HUDEP-2 (cell line): ENCODE data around the gene DCTN2.

ENCODE experiments used
- DNase-seq, 76 experiments: peaks; one replicate each; lab custom pipeline; 2025; ENCODE audit not compliant: unreplicated experiment in 76 of 76; lab: John Stamatoyannopoulos, UW

DCTN2 gene

DNA sequence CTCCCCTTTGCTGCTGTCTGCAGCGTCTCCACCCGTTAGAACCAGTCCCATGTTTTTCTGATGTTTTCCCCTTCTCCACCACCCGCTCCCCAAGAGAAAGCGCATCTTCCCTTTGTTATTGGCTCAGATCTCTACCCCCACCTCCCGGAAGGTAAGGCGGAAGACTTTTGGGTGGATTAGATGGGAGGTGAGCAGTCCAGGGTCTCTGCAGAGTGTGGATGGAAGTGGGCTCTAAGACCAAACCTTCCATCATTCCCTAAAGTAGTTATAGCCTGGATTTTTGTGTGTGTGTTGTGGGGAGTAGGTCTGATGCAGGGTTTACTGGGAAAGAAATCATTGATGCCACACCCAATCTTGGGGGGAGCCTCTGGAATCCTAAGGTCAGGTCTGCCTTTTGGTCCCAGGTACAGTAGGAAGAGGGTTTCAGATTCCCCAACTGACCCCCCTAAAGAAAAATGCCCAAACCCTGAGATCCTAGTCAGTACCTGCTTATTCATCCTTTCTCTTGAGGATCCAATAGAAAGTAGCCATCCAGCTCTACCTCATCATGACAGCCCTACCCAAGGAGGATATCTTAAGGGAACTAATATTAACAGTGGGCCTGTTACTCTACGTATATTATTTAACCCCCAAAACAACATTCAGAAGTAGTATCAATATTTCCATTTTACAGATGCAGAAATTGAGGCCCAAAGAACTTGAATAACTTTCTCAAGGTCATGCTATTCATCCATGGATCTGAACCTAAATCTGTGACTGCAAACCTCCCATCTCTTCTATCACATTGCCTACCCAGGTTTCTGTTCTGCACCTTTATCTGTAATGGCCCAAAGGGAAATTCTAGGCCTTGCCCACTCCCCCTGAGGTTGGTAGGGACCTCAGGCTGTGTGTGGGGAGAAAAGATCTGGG, 3.9 kb upstream of the DCTN2 start:
- DNase-seq, result no peak

DNA sequence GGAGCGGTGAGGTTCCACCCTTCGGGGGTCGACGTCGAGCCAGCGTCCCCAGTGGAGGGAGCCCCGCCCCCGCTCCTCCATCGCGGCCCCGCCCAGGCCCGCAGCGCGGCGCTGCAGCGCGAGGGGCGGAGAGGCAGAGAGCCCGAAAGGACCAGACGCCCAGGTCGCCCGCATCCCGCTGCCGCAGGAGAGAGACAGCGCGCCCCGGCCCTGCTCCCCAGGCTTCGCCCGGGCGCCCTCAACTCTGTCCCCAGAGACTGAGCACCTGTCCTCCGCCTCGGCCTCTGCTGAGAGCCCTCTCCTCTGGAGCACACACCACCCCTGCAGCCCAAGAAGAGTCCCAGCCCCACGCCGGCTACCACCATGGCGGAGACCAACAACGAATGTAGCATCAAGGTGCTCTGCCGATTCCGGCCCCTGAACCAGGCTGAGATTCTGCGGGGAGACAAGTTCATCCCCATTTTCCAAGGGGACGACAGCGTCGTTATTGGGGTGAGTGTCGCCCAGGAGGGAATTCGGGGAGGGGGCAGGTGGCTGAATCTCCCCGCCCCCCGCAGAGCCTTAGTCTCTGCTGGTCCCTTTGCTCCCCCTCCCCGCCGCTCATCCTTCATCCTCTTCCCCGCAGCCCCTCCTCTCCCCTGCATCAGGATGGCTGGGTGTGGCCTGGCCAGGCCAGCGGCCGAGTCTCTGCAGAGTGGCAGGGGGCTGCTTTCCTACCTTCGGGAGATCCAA, 3.1 kb upstream of the DCTN2 start, which contains the start of gene KIF5A:
TSS of gene KIF5A (plus strand) at position 136 of the 732 bp plus-strand sequence. CDS start at position 364, 228 bp downstream.
- DNase-seq, result peak in 32 of 76 experiments; percentile 3 to 44 (median 24)

DNA sequence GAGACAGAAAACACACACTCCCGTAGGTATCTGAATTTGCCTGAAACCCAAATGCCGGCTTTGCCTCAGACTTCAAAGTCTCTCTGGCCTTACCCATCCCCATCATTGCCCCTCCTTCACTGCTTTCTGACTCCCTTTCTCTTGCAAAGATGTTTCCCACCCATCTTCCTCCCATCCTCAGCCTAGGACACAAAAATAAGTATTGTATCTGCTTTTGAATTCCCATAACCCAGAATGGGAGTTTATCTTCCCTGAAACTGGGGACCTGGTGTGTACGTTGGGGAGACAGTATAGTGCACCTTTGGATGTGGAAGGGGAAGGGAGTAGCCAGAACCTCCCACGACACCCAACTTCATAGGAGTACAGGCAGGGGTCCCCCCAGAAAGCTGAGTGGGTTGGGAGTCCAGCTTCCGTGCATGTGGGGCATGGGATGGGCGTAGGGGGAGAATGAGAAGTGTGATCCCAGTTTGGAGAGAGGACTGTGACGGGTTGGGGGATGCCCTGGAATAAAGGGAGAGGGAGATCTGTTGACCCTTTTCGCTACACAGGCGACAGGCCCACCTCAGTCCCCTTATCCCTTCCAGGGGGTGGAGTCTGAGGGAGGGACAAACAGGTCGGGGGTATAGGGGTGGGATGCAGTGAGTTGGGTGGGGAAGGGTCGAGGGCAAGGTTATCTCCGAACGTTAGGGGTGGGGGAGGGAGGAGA, 2.4 kb upstream of the DCTN2 start:
- DNase-seq, result no peak

DNA sequence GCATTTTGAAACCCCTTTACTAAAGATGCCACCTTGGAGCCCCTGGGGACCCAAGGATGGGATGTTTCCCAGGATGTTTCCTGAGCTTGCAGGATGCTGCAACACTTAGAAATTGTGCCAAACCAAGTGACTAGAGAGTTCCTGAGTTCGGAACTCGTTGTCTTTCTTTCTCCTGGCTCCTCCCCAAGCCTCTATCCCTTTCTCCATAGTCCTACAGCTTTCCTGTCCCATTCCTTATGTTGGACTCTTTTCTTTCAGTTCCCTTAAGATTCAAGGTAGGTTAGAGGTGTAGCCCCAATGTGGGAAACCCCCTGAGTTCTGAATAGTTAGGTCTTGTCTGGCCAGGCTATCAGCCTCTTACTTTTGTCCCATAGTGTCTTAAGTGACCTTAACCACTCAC, 1.5 kb upstream of the DCTN2 start:
- DNase-seq, result no peak

DNA sequence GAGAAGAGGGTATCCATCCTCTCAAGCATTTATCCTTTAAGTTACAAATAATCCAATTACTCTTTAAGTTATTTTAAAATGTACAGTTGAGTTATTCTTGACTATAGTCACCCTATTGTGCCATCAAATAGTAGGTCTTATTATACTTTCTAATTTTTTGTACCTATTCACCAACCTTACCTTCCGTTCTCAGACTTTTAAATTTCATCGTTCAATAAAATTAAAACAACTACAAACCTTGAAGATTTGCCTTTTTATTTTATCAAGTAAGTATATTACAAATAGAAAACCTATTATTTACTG, 972 bp upstream of the DCTN2 start:
- no peak for DNase-seq

DNA sequence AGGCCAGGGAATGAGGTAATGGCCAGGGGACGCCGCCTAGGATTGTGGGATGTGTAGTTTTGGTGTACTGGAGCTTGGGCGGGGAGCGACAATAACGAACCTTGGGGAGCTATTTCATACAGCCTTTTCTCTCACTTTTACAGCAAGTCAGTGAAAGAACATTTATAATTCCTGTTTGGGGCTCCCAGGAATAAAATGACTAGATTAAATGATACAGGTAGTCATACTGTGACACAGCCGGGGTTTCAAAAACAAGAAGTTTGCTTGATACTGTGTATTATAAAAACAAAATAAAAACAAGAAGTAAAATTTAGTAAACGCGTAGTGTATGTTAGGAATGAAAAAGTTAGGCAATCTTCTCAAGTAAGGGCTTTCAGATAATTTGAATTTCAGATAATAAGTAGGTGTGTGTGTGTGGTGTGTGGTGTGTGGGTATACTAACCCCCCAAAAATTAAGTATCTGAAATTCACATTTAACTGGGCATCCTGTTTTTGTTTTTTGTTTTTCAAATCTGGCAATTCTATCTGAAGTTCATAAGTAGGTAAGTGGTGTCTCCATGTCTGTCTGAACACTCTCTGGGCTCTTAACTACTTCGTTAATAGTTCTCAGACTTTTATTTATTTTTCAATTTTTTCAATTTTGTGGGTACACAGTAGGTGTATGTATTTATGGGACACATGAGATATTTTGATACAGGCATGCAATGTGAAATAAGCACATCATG, 458 bp upstream of the DCTN2 start:
- peak in 1 of 76 experiments; percentile 91 for DNase-seq

DNA sequence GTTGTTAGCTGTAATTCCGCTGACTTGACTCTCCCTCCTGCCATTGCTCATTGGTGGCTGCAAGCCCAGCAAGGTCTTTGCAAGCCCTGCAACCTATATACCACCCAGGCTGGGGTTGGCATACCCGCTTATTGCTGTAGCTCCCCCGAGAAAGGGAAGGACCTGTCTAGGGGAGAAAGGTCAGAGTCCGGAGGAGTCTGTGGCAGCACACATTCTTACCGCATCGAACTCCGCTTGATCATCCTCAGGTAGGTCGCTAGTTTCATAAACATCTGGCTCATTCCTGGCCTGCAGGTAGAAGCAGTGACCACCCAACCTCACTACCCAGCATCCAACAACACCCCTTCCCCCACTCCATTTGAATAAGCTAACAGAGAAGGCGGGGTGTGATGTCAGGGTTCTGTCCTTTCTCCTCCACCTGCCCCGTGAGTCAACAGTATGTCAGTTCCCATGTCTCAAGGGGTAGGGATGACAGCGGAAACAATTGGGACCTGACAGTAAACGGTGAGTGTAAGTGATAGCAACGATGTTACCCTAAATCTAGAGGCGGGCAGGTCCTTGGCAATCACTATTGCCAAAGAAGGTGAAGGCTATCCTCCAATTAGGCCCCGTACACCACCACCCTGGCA, 1.1 kb downstream of the DCTN2 start:
- no peak for DNase-seq

DNA sequence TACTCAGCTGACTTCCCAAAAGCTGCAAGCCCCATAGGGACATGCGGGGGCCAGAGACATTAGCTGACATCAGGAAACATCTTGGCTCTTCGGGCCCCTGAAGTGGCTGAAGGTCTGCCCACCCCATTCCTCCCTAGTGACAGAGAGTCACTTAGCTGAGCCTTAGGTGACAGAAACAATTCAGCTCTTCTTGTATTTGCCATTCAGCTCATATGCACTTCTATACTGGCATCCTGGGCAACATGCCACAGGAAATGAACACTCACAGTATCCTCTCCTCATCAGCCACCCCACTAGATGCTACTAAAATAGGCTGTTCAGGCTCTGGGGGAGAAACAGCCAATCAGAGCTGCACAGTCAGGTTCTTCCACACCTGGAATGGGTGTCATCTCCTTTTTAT, 3.4 kb downstream of the DCTN2 start:
- DNase-seq, result no peak

DNA sequence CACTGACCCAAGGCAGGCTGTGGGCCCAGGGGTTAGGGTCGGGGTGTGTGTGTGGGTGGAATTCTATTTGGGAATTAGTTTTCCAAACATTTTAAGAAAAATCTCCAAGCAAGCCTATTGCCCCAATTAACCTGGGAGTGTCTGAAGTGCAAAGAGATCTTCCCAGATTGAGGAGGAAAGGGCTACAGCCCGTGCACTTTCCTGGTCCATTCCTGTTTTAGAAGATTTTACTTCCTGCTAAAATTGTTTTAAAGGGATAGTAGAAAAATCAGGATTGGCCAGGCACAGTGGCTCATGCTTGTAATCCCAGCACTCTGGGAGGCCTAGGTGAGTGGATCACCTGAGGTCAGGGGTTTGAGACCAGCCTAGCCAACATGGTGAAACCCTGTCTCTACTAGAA, 5.3 kb downstream of the DCTN2 start:
- no peak for DNase-seq

DNA sequence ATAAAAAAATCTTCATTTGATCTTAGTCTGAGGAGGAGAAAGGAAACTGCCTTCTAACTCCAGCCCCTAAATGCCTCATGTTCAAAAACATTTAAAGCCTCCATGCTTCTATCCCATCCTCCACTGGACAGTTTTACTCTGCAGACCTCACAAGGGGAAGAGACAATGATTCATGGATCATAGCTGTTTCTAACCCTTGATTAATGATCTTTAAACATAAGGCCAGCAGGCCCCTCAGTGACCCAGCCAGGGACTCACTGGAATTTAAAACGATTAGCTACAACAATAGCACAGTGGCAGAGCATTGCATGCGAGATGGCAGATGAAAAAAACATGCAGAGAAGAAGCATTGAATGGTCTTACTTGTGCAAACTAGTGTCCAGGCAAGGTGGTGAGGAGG, 6.0 kb downstream of the DCTN2 start:
- DNase-seq, result no peak

DNA sequence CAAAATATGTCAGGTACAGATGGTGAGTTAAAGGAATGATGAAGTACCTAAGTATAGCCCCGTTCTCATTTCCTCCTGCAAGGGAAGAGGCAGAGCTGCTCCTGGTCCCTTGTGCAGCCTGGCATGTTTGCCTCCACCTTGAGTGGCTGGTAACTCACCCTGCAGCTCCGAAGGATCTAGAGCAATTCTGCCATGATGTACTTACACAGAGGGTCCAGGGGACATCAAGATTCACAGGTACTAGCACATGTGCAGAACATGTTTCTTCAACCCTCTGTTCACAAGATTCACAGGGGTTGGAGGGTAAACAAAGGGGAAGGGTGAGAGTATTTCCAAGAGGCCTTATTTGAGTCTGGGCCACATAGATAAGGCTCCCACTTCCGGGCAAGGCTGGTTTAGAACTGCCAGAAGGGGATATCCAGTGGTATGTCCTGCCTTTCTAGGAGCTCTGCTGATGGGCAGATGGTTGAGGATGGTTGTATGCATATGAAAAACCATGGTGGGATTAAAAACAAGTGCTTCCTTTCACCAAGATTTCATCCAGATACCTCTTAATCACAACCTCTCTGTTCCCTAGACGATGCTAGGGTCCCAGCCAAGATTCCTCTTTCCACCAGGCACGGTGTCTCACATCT, 7.7 kb downstream of the DCTN2 start:
- peak in 68 of 76 experiments; percentile 8 to 81 (median 52) for DNase-seq

DNA sequence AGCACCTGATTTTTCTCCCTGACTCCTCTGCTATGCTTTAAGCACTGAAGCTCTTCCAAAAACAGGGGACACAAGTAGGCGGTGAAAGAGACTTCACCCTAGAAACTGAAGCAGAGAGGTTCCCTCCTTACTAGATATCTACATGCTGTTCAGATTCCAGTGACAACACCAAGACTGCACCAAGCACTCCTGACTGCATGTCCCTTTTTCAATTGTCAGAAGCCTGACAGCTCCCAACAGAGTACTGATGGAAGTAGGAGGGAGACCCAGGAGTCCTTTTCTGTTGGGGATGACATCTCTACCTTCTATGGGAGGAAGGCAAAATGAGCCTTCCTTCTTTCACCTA, 10.4 kb downstream of the DCTN2 start:
- DNase-seq, result no peak

DNA sequence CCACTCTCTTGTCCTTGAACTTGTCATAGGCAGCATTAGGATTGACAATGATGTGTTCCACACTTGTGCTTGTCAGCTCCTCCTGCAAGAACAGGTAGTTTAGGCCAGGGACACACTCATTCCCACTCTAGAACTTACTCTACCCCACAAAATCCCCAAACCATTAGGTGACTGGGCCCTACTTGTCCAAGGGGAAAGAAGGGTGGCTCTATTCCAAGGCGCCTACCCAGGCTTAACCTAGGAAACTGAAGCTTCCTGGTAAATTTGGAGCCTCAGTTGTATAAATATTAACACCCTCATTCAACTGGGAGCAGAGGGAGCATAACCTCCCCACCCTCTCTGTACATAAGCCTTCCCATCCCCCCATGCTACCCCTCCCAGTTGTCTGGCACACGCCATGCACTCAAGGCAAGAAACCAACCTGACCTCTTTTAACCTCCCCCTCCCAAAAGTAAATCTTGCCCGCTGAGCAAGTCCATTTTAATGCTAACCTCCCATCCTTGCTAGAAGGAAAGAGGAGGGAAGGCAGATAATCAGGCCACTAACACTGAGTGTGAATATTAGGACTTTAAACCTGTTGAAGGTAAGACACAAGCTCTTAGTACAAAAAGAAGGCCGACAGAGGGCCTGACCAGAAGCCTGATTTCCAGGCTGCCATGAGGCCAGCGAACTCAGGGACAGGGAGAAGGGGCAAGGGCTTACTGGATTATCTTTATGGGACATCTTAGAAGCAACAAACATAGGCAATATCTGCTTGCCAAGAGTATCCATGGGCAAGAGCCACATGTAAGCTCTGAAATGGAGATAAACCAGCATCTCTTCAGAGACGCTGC, 11.0 kb downstream of the DCTN2 start:
- no peak for DNase-seq

DNA sequence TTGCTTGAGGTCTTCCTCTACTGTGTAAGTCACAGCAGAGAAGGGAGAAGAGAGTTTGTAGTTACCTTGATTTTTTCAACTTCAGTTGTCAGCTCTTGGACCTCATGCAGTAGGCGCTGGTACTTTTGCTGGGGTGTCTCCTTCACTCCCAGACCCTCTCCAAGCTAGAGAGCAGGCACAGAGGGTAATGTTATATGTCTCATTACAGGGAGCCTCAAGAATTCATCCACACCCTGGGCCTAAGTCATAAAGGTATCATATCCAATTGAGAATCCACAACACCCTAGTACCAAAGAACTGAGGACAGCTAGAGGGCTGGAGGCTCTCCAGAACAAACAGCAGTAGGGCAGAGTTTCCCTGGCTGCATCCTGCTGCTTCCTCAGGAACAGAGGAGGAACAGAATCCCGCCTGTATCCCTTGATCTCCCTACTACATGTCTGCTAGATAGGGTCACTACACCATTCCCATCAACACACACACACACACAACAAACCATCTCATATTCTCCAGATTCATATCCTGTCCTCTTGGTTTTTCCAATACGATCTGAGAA, 11.9 kb downstream of the DCTN2 start:
- no peak for DNase-seq

DNA sequence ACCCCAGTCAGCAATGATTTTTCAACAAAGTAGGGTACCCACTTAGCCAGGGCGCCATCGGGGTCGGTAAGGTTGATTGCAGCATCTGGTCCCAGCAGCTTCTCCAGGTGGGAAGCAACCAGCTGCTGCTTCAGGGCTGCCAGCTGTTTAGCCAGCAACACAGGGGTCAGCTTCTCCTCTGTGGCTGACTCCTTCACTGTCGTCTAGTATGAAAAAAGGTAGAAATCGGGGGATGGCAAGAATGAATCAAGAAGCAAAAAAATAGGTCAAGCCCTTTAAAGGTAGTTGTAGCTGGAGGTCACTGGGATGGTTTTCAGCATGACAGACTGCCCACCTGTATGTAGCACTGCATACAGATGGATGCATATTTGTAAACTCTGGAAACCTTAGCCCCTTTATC, 12.7 kb downstream of the DCTN2 start:
- DNase-seq, result no peak

DNA sequence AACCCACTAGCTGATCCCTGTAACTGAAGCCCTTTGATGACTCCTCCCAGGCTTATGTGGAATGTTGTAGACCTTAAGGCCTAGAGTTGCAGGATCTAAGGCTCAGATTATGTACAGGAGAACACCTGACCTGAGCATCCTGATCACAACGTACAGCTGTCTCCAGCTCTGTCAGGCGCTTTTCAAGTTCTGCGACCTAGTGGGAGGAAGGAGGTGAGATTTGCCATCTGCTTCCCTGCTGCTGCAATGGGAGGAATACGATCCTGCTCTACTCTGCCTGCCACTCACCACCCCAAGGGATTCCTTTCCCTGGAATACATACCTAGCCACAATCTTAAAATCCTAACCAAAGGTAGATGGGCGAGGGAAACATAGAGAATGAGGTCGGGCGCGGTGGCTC, 13.9 kb downstream of the DCTN2 start:
- DNase-seq, result no peak

DNA sequence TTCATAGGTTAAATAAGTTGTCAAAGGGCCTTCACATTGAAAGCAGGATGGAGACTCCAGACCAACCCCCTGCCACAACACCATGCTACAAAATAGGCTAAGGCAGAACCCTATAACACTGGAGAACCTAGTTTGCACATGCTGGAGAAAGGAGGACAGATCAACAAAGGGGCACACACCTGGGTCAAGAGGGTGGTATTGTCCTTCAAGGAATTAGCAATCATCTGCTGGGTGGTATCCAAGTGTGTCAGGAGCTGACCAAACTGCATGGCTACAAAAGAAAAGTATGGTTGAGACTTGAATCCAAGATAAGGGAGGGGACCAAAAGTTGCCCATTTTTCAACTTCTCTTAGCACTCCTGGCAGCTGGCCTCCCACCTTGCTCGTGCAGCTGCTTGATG, 15.2 kb downstream of the DCTN2 start:
- no peak for DNase-seq

DNA sequence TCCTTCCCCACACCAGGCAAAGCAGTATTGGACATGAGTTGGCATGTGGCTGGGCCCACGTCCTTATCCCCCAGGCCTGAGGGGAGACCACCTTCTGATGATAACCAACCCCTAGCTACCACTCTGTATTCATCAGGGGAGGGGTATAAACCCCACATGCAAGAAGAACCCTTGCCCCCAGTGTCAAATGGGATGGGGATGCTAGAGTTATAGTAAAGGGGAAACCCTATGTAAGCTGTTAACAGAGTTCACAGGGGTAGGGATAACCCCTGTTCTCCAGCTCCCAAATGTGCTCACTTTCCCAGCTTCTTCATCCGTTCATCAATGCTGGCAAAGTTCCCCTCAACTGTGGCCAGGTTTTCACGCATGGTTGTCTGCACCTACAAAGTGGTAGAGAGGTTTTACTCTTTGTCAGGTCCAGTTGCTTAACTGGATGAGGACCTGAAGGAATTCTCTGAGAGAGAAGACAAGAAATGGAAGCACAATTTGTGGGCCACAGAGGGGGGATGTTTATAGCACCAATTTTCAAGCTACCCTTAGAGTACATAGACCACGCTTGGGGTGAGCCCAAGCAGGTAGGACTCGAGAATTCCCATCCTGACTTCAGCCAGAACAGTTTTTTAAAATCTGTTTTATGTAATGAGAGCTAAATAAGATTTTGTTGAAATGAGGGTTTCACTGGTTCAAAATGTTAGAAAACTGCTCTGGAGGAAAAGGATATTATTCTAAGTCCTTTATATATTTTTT, 16.4 kb downstream of the DCTN2 start:
- DNase-seq, result no peak
